HEK293 (cell line): ENCODE measurements around the gene CRABP2.
A peak's percentile ranks its signal among the peaks of the same experiment; 100 is the strongest.

Source experiments
- INSM2 ChIP-seq: fragments of 450-650 bp; formaldehyde crosslinking; IDR thresholded peaks from 2 replicates; pipeline ENCODE4 v1.5.1; 2016; ENCODE audit warnings: missing biosample characterization, missing genetic modification characterization
- MEIS1 ChIP-seq: sonication (generic); formaldehyde crosslinking; IDR thresholded peaks from 2 replicates; pipeline ENCODE4 v1.8.1; 2022; ENCODE audit warnings: missing genetic modification reagents, mild to moderate bottlenecking, borderline replicate concordance
- MYNN ChIP-seq: fragments of 450-650 bp; formaldehyde crosslinking; IDR thresholded peaks from 2 replicates; pipeline ENCODE4 v1.5.1; 2016; ENCODE audit warnings: missing biosample characterization, missing genetic modification characterization, borderline replicate concordance
- ZBTB8A ChIP-seq: fragments of 450-650 bp; formaldehyde crosslinking; IDR thresholded peaks from 2 replicates; pipeline ENCODE4 v1.5.1; 2016; ENCODE audit warnings: missing biosample characterization, missing genetic modification characterization
- ZFP37 ChIP-seq: fragments of 450-650 bp; formaldehyde crosslinking; IDR thresholded peaks from 2 replicates; pipeline ENCODE4 v1.5.1; 2016; ENCODE audit warnings: missing biosample characterization, missing genetic modification characterization
- ZNF138 ChIP-seq: fragments of 450-650 bp; formaldehyde crosslinking; IDR thresholded peaks from 2 replicates; pipeline ENCODE4 v1.5.1; 2016; ENCODE audit warnings: missing biosample characterization, missing genetic modification characterization, borderline replicate concordance
- ZNF488 ChIP-seq: fragments of 450-650 bp; formaldehyde crosslinking; IDR thresholded peaks from 2 replicates; pipeline ENCODE4 v1.5.1; 2016; ENCODE audit warnings: missing biosample characterization, missing genetic modification characterization
- ZNF585B ChIP-seq: fragments of 450-650 bp; formaldehyde crosslinking; IDR thresholded peaks from 2 replicates; pipeline ENCODE4 v1.5.1; 2016; ENCODE audit warnings: missing biosample characterization, missing genetic modification characterization
- TF ChIP-seq, protein P1 (sequence below): fragments of 450-650 bp; formaldehyde crosslinking; IDR thresholded peaks from 2 replicates; pipeline ENCODE4 v1.5.1; 2016; ENCODE audit warnings: missing biosample characterization, missing genetic modification characterization
- TF ChIP-seq, protein P2 (sequence below): fragments of 450-650 bp; formaldehyde crosslinking; IDR thresholded peaks from 2 replicates; pipeline ENCODE4 v1.5.1; 2016; ENCODE audit warnings: missing biosample characterization, missing genetic modification characterization
- TF ChIP-seq, protein P3 (sequence below): fragments of 450-650 bp; formaldehyde crosslinking; IDR thresholded peaks from 2 replicates; pipeline ENCODE4 v1.5.1; 2017; ENCODE audit warnings: missing biosample characterization, missing genetic modification characterization

DNA sequence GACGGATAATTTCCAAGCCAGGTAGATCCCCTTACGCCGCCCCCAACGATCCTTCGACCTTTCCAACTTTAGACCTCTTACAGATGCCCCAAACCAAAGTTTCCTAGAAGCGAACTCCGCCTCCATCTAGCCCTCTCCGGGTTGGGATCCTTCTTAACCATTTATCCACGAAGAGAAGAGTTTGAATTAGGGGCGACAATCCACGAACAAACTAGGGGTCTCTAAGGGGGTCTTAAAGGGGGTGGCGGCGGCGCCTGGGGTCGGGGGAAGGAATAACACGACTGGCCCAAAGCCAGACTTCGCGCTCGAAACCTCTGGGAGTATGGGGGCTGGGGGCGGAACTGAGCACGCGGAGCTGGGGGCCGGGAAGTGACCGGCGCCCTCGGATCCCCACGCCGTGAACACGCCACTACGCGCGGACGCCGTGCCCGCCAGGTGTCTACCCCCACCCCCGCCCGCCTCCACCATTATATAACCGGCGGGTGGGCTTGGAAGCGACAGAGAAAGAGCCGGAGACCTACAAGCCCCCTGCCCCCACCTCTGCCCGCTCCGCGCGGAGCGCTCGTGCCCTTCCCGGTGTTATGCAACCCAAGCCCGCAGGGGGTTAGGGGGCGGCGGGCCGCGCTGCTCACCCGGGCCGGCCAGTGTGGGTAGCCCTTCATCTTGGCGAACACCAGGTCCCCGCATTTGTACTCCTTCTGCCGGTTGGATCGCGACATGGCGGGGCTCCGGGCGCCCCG is 45.5 kb upstream of the CRABP2 start:
- TF ChIP-seq, protein P1, sequence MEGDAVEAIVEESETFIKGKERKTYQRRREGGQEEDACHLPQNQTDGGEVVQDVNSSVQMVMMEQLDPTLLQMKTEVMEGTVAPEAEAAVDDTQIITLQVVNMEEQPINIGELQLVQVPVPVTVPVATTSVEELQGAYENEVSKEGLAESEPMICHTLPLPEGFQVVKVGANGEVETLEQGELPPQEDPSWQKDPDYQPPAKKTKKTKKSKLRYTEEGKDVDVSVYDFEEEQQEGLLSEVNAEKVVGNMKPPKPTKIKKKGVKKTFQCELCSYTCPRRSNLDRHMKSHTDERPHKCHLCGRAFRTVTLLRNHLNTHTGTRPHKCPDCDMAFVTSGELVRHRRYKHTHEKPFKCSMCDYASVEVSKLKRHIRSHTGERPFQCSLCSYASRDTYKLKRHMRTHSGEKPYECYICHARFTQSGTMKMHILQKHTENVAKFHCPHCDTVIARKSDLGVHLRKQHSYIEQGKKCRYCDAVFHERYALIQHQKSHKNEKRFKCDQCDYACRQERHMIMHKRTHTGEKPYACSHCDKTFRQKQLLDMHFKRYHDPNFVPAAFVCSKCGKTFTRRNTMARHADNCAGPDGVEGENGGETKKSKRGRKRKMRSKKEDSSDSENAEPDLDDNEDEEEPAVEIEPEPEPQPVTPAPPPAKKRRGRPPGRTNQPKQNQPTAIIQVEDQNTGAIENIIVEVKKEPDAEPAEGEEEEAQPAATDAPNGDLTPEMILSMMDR, result peak; percentile 33; the same call in 1 of the 2 replicates
- TF ChIP-seq ZNF138 (tag by site-specific recombination) (no peak), ZNF585B (tag by site-specific recombination) (no peak), ZBTB8A (tag by site-specific recombination) (peak; percentile 5; the same call in 1 of the 2 replicates), MEIS1 (no peak), ZFP37 (tag by site-specific recombination) (no peak), MYNN (tag by site-specific recombination) (no peak), ZNF488 (tag by site-specific recombination) (no peak), INSM2 (tag by site-specific recombination) (no peak)
- TF ChIP-seq, protein P2, sequence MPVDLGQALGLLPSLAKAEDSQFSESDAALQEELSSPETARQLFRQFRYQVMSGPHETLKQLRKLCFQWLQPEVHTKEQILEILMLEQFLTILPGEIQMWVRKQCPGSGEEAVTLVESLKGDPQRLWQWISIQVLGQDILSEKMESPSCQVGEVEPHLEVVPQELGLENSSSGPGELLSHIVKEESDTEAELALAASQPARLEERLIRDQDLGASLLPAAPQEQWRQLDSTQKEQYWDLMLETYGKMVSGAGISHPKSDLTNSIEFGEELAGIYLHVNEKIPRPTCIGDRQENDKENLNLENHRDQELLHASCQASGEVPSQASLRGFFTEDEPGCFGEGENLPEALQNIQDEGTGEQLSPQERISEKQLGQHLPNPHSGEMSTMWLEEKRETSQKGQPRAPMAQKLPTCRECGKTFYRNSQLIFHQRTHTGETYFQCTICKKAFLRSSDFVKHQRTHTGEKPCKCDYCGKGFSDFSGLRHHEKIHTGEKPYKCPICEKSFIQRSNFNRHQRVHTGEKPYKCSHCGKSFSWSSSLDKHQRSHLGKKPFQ (tag by site-specific recombination), result no peak
- TF ChIP-seq, protein P3, sequence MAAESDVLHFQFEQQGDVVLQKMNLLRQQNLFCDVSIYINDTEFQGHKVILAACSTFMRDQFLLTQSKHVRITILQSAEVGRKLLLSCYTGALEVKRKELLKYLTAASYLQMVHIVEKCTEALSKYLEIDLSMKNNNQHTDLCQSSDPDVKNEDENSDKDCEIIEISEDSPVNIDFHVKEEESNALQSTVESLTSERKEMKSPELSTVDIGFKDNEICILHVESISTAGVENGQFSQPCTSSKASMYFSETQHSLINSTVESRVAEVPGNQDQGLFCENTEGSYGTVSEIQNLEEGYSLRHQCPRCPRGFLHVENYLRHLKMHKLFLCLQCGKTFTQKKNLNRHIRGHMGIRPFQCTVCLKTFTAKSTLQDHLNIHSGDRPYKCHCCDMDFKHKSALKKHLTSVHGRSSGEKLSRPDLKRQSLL, result no peak
